Retinal pigment epithelial cell (primary cell): Measurements from ENCODE around the gene ZBTB26.
A peak's percentile ranks its signal among the peaks of the same experiment; 100 is the strongest.
"Not testable (repeated sequence)": the region's sequence is repeated elsewhere in the genome, so short reads cannot be mapped to it uniquely, and the experiment has no call there.

Experiments
- DNase-seq: peaks from one replicate; pipeline ENCODE4 v3.0.0-alpha.2; 2010; ENCODE audit warnings: low read depth
- H3K4me3 ChIP-seq: 2 replicates; pipeline ENCODE4 v1.5.1; 2011; ENCODE audit warnings: mild to moderate bottlenecking, low read length, control low read depth, moderate library complexity
- CTCF ChIP-seq: conservative IDR thresholded peaks from 2 replicates; pipeline ENCODE4 v1.5.1; 2011; ENCODE audit warnings: low read depth, low read length, control low read depth, inconsistent platforms

The ZBTB26 gene

GRCh38 chr9:122929796-122930354, 1.4 kb downstream of the ZBTB26 start:
- no peak for TF ChIP-seq CTCF
- DNase-seq, result no peak
- H3K4me3 ChIP-seq, result no peak overlapping the region

DNA sequence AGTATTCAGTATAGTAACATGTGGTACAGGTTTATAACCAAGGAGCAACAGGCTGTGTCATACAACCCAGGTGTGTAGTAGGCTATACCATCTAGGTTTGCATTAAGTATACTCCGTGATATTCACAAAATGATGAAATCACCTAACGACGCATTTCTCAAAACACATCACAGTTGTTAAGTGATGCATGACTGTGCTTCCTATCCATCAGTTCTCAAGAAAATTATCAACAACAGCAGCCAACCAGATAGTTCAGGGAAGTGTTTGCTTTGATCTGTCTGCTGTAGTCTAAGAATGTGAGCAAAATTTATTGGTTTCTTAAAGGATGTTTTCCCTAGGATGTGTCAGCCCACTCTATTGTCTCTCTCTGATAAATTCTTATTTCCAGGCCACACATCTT, 7.4 kb downstream of the ZBTB26 start:
- TF ChIP-seq CTCF, result no peak
- no peak for DNase-seq
- H3K4me3 ChIP-seq, result no peak overlapping the region

DNA sequence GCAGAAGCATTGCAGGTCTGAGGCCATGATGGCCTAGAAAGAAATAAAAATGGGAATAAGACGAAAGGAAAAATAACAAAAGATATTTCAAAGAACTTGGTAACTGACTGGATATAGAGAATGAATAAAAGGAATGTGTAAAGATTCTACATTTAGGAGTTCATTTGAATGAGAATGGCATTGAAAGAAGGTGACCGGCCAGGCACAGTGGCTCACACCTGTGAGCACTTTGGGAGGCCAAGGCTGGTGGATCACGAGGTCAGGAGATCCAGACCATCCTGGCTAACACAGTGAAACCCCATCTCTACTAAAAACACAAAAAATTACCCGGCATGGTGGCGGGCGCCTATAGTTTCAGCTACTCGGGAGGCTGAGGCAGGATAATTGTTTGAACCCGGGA, 8.6 kb downstream of the ZBTB26 start:
- no peak for DNase-seq
- no peak overlapping the region for H3K4me3 ChIP-seq
- TF ChIP-seq CTCF, result no peak

DNA sequence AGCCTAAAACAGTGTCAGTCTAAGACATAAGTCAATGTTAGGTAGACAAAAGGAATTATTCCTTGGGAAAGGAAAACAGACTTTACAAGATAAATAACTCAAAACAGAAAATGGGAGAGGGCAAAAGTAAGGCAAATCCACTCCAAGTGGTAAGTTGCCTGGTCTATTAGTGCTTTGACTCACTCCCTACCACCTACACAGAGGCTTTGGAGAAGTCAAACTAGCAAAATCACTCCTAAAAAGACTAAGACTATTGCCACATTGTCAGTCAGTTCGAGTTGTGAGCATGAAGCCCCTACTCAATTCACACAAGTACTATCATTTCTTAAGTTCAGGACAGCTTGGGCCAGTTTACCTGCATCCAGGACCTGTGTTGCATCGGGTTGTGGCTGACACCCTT, 13.0 kb downstream of the ZBTB26 start:
- no peak for TF ChIP-seq CTCF
- no peak for DNase-seq
- H3K4me3 ChIP-seq, result no peak overlapping the region

GRCh38 chr9:122912964-122913673, 18.2 kb downstream of the ZBTB26 start, which contains the start of gene ZBTB6:
ZBTB6 (minus strand) TSS chr9:122913323; CDS start chr9:122912072, 1,251 bp downstream.
- no peak for TF ChIP-seq CTCF
- DNase-seq, result peak; percentile 58
- peak within 1 kb of the TSS; percentile 87 for H3K4me3 ChIP-seq

- DNase-seq, result no peak
- TF ChIP-seq CTCF, result no peak
Observed at GRCh38 chr9:122912671-122912963, 18.7 kb downstream of the ZBTB26 start.

GRCh38 chr9:122906122-122906521, 25.2 kb downstream of the ZBTB26 start:
- H3K4me3 ChIP-seq, DNase-seq: not testable (repeated sequence)

More at GRCh38 chr9:122912671-122912963, 18.7 kb downstream of the ZBTB26 start:
- peak overlapping the region; percentile 87 for H3K4me3 ChIP-seq
